Stimulated activated CD8-positive, alpha-beta memory T cell treated with anti-CD3 and anti-CD28 coated beads, Interleukin-4, amount 100 ng/mL, for 24 hours (primary cell): Measurements from ENCODE around the gene MACROD1.
"Not testable (repeated sequence)": the region's sequence is repeated elsewhere in the genome, so short reads cannot be mapped to it uniquely, and the experiment has no call there.

Experiments used
- DNase-seq: peaks from one replicate; pipeline ENCODE4 v3.0.0-alpha.2; 2020; ENCODE audit warnings: low read depth

MACROD1 gene

DNA sequence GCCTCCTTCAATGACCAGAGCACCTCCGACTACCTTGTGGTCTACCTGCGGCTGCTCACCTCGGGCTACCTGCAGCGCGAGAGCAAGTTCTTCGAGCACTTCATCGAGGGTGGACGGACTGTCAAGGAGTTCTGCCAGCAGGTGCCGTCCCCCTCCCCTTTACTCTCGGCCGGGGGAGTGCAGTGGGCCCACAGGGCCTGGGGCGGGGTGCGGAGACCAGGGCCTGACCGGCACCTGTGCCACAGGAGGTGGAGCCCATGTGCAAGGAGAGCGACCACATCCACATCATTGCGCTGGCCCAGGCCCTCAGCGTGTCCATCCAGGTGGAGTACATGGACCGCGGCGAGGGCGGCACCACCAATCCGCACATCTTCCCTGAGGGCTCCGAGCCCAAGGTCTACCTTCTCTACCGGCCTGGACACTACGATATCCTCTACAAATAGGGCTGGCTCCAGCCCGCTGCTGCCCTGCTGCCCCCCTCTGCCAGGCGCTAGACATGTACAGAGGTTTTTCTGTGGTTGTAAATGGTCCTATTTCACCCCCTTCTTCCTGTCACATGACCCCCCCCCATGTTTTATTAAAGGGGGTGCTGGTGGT lies 168.7 kb downstream of the MACROD1 start:
- no peak for DNase-seq

DNA sequence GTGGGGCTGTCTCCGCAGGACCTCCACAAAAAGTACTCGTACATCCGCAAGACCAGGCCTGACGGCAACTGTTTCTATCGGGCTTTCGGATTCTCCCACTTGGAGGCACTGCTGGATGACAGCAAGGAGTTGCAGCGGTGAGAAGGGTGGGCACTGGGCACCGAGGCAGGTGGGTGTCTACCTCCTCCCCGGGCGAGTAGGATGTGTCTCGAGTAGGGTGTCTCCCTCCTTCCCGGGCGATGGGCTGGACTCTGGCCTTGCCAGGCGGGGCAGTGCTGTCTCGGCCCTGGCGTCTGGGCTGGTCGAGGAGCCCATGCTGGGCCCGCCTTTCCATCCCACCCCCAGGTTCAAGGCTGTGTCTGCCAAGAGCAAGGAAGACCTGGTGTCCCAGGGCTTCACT lies 169.4 kb downstream of the MACROD1 start:
- no peak for DNase-seq

DNA sequence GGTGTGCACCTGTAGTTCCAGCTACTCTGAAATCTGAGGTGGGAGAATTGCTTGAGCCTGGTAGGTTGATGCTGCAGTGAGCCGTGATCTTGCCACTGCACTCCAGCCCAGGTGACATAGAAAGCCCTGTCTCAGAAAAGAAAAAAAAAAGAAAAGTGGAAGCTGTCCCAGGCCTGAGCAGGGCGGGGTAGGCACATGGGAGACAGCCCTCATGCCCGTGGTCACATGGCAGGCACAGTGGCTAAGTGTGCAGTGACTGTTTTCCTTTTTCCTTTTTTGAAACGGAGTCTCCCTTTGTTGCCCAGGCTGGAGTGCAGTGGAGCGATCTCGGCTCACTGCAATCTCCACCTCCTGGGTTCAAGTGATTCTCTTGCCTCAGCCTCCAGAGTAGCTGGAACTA lies 171.9 kb downstream of the MACROD1 start:
- no peak for DNase-seq

DNA sequence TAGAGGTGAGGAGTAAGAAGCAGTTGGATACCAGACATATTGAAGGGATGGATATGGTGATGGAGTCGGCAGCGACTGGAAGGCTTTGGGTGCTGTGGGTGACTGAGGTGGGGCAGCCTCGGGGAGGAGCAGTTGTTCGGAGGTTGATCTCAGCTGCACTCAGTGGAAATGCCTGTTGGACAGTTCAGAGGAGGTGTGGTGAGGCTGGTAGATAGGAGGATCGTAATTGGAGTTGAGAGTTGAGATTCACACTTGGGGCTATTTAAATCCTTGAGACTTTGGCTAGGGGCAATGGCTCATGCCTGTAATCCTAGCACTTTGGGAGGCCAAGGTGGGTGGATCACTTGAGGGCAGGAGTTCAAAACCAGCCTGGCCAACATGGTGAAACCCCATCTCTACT lies 172.8 kb downstream of the MACROD1 start:
- DNase-seq, result no peak

DNA sequence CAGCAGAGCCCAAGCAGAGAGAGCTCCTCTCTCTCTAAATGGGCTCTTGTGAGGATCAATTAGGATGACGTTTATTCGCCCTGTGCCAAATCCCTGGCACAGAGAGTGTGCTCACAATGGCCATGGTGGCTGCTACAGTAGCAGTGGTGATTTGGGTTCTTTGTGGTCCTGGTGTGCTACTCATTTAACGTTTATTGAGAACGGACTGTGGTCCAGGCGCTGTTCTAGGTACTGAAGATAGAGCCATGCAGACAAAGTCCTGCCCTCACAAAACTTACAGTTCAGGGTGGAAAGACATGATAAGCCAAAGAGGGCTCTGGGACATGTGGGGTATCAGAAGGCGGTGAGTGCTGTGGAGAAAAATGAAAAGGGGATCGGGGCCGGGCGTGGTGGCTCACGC lies 174.4 kb downstream of the MACROD1 start:
- DNase-seq, result no peak

DNA sequence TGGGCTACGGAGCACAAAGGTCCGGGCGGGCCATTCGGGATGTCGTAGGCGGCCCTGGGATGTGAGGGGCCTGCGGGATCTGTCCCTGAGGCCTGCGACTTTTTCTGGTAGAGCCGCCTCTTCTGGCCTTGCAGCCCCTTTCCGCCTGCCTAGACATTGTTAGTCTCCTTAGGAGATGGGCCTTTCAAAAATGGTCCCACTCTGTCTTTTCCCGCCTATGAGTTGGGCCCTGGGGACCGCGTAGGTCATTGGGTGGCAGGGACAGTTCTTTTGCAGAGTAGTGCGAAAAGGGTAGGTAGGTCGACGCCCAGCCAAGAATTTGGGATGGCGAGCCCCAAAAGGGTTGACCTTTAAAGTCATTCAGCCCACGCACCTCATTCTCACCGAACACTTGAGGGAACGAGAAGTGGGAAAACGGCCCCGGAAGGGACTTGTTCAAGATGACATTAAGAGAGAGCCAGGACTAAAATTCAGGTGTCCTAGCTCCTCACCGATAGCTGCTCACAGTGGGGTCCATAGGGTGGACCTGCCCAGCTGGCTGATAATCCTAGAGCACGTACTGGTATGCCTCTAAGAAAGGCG lies 178.9 kb downstream of the MACROD1 start:
- no peak for DNase-seq

DNA sequence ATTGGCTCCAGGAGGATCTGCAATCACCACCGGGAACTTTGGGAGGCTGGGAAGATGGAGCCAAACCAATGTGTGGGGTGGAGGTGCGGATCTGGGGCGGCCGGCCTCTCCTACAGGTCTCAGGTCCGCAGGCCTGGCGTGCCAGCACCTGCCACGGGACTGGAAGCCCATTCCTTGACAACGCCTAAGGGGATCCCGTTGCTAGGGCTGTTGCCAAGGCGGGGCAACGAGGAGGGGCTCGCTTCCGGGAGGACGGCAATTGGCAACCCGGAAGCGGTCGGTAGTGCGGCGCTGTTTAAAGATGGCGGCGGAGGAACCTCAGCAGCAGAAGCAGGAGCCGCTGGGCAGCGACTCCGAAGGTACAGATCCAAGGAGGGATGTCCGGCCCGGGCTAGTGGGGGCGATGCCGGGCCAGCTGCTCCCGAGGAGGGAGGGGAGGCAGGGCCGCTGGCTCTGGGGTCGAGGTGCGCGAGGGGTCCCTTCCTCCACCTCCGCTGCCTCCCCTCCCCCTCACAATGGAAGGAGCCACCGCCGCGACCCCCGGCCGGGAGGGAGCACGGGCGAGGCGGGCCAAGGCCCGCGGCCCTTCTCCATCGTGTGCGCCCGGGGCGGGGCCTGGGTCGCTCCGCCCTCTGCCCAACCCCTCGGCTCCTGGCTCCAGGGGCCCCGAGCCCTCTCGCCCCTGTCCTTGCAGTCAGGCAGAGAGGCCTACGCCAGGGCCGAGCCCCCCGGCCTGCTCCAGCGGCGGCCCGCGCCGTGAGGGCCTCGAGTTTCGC lies 179.6 kb downstream of the MACROD1 start, which contains the start of gene OTUB1:
OTUB1 (plus strand) TSS at position 283 of the 776 bp plus-strand sequence; CDS start at position 302, 19 bp downstream.
- peak; percentile 86 for DNase-seq

DNA sequence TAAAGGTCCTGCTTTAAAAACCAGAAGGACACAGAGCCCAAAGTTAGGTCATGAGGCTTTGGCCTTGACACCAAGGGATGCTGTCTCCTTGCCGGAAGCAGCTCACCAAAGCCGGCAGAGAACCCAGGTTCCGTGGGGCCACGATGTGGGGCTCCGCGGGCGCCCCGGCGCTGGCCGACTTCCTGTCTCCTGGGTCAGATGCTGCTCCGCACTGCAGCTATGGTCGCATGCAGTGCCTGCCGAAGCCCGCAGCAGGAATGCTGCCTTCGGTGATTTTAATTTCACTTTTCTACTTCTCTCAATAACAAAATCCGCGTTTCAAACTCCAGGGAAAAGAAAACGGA lies 180.1 kb downstream of the MACROD1 start:
- peak; percentile 49 for DNase-seq

DNA sequence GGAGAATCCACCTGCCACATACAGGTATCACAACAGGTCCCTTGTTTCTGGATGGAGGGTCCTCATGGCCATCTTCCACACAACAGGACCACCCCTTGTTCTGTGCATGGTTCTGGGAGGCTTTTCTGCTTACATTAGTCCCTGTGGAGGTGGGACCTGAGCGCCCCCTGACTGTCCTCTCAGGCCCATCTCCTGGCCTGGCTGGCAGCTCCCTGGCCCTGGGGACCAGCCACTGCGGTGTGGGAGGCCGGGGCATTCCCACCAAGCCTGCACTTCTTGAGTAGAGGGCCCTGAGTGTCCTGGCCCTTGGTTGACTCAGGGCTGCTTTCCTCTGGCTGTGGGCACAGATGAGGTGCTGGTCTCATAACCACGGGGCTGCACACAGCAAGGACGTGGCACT lies 186.5 kb downstream of the MACROD1 start:
- DNase-seq, result no peak

DNA sequence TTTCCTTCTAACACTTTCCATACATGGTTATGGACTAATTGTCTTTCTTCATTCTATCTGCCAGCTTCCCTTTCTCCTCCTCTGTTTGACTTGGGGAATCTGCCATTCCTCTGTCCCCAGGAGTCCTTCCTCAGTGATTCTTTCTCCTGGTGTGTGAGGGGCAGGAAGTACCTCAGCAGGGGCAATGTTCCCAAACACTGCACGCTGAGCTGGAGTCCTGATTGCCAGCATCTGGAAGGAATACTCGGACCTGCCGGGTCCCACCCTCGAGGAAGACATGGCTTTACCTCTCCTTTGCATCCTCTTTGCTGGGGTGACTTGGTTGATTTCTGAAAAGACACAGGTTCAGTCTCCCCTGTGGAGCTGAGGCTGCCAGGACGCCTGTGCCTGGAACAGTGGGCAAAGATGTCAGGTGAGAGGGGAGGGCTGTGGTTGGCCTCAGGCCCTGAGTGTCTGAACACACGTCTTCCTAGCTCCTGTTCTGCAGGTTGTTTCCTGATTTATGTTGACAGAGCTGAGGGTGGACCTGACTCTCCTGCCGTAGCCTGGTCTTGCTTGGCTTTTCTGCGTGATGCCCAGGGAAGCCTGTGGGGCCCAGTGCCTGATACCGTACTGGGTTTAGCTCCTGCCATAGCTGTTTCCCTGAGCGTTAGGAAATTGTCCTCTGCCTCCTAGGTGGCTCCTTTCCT lies 187.2 kb downstream of the MACROD1 start:
- DNase-seq, result no peak

DNA sequence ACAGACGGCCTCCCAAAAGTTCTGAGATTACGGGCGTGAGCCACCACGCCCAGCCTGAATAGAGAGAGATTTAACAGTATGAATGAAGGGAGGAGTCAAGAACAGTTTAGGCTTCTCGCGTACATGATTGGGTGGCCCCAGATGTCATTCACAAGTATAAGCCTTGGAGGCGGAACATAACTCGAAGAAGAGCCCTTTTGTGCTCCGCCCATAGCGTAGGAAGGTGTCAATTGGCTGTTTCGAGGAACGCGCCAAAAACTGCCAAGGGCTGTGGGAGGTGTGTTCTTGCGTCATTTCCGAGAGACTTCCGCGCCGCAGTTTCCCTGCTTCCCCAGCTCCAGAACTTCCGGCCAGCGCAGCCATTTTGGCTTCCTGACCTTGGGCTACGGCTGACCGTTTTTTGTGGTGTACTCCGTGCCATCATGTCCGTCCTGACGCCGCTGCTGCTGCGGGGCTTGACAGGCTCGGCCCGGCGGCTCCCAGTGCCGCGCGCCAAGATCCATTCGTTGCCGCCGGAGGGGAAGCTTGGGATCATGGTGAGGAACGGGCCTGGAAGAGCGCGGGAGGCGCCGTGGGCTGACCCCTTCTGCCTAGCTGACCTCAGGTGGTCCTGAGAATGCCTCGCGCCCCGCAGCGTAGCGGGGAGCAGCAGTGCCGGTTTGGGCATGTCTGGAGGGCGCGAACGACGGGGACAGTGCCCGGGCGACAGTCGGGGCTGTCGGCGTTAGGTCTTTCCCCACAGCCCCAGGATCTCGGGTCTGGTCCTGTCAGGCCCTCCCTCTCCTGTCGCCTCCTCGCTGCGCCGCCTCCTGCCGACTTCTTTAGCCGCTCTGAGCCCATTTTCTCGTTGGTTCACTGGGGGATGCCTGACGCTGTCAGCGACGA lies 191.4 kb downstream of the MACROD1 start, which contains the start of gene COX8A:
COX8A (plus strand) TSS at position 362 of the 885 bp plus-strand sequence; CDS start at position 423, 61 bp downstream.
- peak; percentile 89 for DNase-seq

DNA sequence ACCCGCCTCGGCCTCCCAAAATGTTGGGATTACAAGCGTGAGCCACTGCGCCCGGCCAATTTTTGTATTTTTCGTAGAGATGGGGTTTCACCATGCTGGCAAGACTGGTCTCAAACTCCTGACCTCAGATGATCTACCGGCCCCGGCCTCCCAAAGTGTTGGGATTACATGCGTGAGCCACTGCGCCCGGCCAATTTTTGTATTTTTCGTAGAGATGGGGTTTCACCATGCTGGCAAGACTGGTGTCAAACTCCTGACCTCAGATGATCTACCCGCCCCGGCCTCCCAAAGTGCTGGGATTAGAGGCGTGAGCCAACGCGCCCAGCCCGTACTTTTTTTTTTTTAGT lies 192.0 kb downstream of the MACROD1 start:
- not testable (repeated sequence) for DNase-seq

DNA sequence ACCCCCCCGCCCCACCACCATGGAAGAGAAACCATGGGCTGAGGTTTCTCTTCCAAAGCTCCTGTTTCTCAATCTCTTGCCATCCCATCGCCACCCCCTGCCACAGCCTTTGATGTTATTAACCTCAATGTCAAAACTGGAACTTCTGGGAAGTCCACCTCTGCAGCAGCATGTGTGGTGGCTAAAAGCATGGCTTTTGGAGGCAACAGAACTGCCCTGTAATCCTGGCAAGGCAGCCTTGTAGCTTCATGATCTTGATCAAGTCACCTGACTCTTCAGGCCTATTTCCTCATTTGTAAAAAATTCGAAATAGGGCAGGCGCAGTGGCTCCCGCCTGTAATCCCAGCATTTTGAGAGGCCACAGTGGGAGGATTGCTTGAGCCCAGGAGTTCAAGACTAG lies 195.0 kb downstream of the MACROD1 start:
- DNase-seq, result no peak

DNA sequence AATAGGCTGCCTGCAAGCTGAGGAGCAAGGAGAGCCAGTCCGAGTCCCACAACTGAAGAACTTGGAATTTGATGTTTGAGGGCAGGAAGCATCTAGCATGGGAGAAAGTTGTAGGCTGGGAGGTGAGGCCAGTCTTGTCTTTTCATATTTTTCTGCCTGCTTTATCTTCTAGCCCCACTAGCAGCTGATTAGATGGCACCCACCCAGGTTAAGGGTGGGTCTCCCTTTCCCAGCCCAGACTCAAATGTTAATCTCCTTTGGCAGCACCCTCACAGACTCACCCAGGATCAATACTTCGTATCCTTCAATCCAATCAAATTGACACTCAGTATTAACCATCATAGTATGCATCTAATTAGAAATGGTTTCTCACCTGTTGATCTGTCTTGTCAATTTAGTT lies 196.5 kb downstream of the MACROD1 start:
- DNase-seq, result no peak

DNA sequence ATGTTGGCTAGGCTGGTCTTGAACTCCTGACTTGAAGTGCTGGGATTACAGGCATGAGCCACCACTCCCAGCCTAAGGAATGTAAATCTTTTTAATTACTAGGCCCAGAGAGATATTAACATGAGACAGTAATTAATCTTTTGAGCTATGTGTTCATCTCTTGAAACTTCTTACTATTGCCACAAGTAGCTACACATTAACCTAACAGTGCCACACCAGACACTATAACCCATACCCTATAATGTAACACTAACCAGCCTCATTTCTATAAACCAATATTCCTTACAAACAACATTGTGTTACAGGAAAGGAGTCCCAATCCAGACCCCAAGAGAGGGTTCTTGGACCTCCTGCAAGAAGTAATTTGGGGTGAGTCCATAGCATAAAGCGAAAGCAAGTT lies 199.5 kb downstream of the MACROD1 start:
- DNase-seq, result no peak

DNA sequence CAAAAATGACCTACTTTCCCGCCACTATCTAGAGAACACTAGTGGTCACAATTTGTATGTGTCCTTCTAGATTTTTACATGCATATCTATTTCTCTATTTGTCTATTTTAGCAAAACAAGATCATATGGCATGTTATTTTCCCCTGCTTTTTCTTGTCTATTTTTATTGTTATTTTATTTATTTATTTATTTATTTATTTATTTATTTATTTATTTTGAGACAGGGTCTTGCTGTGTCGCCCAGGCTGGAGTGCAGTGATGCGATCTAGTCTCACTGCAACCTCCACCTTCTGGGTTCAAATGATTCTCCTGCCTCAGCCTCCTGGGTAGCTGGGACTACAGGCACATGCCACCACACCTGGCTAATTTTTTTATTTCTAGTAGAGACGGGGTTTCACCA lies 202.0 kb downstream of the MACROD1 start:
- DNase-seq, result not testable (repeated sequence)

DNA sequence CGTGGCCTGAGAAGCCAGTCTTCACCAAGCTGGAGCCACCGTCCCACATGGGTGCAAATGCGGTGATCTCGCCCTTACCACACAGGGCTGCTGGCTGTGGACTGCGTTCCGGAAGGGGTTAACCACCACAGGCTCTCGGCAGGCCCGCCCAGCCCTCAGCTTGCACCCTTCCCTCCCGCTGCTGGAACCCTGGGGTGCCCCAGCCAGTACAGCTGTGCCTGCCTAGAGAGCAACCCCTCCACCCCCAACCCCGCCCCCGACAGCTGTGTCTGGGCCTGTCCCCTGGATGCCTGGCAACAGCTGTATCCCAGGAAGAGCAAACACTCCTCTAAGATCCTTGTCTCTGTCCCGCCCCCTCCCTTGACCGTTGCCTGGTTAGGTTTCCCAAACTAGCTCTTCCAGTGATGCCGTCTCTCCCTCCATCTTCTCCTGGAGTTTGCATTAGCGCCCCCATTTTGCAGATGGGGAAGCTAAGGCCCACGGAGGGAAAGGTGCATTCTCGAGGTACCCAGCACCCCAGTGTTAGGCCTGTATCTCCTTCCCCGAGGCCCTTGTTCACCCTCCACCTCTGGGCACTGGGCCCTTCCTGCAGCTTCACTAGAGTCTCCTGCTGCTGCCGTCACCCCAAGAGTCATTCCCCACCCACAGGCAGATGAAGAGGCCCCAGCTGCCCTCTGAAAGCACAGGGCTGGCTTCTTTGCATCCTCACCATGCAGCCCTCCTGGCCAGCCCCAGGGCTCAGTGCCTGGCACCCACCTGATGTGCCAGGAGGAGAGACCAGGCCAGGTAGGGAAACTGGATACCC lies 204.1 kb downstream of the MACROD1 start:
- DNase-seq, result no peak

DNA sequence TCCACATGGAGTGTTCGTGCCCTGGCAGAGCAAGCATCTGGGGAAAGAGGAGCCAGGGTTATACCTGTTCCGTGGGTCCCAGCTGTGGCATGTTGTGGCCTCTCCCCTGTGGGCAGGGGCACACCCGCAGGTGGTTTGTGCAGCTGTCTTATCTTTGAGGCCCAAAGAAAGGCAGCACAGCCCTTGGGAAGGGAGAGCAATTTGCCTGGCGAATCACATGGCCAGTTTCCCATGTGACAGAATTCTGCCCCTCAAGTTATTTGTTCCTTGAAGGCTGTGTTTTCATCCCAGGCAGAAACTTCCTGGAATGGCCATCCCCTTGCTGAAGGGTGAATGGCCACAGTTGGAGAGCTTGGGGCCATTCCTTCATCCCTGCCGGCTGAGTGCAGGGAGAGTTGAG lies 207.9 kb downstream of the MACROD1 start:
- no peak for DNase-seq

DNA sequence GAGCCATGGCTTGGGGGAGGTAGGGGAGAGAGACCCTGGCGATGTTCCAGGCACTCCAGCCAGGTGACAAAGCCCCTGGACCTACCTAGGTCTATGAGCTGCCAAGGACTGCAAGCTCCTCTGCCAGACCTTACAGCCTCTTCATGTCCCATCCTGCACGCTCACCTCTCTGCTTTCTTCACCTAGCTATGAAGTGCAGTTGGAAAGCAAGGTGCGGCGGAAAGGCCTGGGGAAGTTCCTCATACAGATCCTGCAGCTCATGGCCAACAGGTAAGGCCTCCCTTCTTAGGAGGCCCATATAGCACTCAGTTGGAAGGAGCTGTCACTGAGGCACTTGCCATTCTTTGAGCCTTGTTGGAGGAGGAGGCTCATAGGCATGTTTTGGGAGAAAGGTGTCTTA lies 213.3 kb downstream of the MACROD1 start:
- no peak for DNase-seq

DNA sequence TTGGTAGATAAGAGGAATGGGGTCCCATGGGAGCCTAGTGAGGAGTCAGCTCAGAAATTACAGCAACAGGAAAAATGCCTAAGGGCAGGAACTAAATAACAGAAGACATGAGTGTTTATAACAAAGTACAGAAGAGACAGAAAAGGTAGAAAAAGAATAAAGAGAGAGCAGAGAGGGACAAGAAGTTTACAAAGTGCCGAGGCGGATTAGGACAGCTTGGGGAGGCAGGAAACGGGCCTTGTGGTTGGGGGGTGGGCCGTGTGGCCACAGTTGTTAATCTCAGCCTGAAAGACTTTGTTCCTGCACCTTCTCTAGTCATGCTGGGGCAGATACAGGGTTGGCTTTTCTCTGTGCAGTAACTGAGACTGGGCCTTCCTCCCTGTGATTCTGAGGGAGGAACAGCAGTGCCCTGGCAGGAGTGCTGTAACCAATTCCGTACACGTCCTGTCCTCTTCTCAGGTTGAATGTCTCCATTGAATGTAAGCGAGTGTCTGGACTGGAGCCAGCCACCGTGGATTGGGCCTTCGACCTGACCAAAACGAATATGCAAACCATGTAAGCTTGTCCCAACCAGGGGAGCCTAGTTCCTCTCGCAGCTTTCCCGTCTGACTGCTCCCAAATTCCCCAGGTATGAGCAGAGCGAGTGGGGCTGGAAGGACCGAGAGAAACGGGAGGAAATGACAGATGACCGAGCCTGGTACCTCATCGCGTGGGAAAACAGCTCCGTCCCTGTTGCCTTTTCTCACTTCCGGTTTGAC lies 214.0 kb downstream of the MACROD1 start:
- no peak for DNase-seq
